HepG2 (cell line): ENCODE results near the gene ALDH3B1. TPM values are rescaled to one million over a fixed set of nuclear protein-coding genes. Genes with fewer than 3 reads are reported as not detected.
A peak's percentile ranks its signal among the peaks of the same experiment; 100 is the strongest.

Source experiments
- CBFB ChIP-seq: sonication (generic); formaldehyde crosslinking; IDR thresholded peaks from 2 replicates; pipeline ENCODE4 v1.4.0; 2020; ENCODE audit warnings: missing genetic modification reagents
- CHCHD3 ChIP-seq: sonication (generic); formaldehyde crosslinking; IDR thresholded peaks from 2 replicates; pipeline ENCODE4 v1.8.0; 2022; ENCODE audit warnings: mild to moderate bottlenecking, missing genetic modification reagents, moderate library complexity
- HMGXB4 ChIP-seq, 2 experiments: sonication (generic) in 1 of 2; formaldehyde crosslinking in 1 of 2; IDR thresholded peaks; 2 replicates each; pipeline versions ENCODE4 v1.4.0 to v1.6.1; 2018 to 2020; ENCODE audit warnings: missing genetic modification reagents in 2 of 2, borderline replicate concordance in 1 of 2, low read depth in 1 of 2, mild to moderate bottlenecking in 1 of 2, missing biosample characterization in 1 of 2
- HOXA9 ChIP-seq: sonication (generic); formaldehyde crosslinking; IDR thresholded peaks from 2 replicates; pipeline ENCODE4 v1.8.1; 2022; ENCODE audit warnings: missing genetic modification reagents, mild to moderate bottlenecking, moderate library complexity, borderline replicate concordance
- MAX ChIP-seq: IDR thresholded peaks from 2 replicates; pipeline ENCODE4 v1.6.1; 2012; ENCODE audit warnings: inconsistent platforms
- MYNN ChIP-seq: sonication (generic); formaldehyde crosslinking; IDR thresholded peaks from 2 replicates; pipeline ENCODE4 v1.4.0; 2020; ENCODE audit warnings: mild to moderate bottlenecking, low read depth, missing genetic modification reagents
- ZMAT5 ChIP-seq: sonication (generic); formaldehyde crosslinking; IDR thresholded peaks from 2 replicates; pipeline ENCODE4 v1.5.0; 2020; ENCODE audit warnings: mild to moderate bottlenecking, low read depth, missing genetic modification reagents, borderline replicate concordance
- ZNF234 ChIP-seq: sonication (generic); formaldehyde crosslinking; conservative IDR thresholded peaks from 2 replicates; pipeline ENCODE4 v1.5.1; 2020; ENCODE audit warnings: mild to moderate bottlenecking, missing genetic modification reagents
- ZNF44 ChIP-seq: sonication (generic); formaldehyde crosslinking; IDR thresholded peaks from 2 replicates; pipeline ENCODE4 v1.5.1; 2020; ENCODE audit warnings: mild to moderate bottlenecking, missing genetic modification reagents
- polyA plus RNA-seq, 8 experiments: library from polyadenylated mRNA; depleted of rRNA in 3 of 8; stranded (reverse) in 7 of 8; unstranded in 1 of 8; fragments of >200 nt; fragmentation: Illumina TruSeq in 4 of 8; extraction: Trizol in 4 of 8; gene quantifications; 2 replicates each; pipeline versions ENCODE4 v1.2.1 to v1.2.3, GENCODE V29; 2011 to 2016; ENCODE audit warnings: low read depth in 4 of 8, missing spikeins in 1 of 8, mixed read lengths in 1 of 8; ENCODE audit not compliant: insufficient read depth in 1 of 8
- total RNA-seq, 5 experiments: library from RNA; depleted of rRNA; stranded (reverse); fragments of >200 nt; fragmentation: Illumina TruSeq; extraction: Trizol; gene quantifications; 2 replicates each; pipeline ENCODE4 v1.2.3, GENCODE V29; 2016; ENCODE audit warnings: low read depth in 1 of 5
- TF ChIP-seq, protein P1 (sequence below): IDR thresholded peaks from 2 replicates; pipeline ENCODE4 v1.6.1; 2016; ENCODE audit warnings: missing biosample characterization, missing genetic modification reagents, low read depth
- TF ChIP-seq, protein P2 (sequence below): sonication (generic); formaldehyde crosslinking; IDR thresholded peaks from 2 replicates; pipeline ENCODE4 v1.5.1; 2020; ENCODE audit warnings: mild to moderate bottlenecking, missing genetic modification reagents, moderate library complexity
- TF ChIP-seq, protein P3 (sequence below), 2 experiments: sonication (generic) in 1 of 2; formaldehyde crosslinking in 1 of 2; IDR thresholded peaks; 2 replicates each; pipeline versions ENCODE4 v1.6.1 to v1.9.0; 2014 to 2022; ENCODE audit warnings: antibody characterized with exemption in 1 of 2, borderline replicate concordance in 1 of 2, inconsistent platforms in 1 of 2, low read depth in 1 of 2, missing genetic modification reagents in 1 of 2

Gene ALDH3B1
- total and polyA plus RNA-seq, 2 of the 13 experiments (the other 11 are each of a cell fraction or from before 2014, with no cell fraction given), result 4.0 to 6.7 TPM

DNA sequence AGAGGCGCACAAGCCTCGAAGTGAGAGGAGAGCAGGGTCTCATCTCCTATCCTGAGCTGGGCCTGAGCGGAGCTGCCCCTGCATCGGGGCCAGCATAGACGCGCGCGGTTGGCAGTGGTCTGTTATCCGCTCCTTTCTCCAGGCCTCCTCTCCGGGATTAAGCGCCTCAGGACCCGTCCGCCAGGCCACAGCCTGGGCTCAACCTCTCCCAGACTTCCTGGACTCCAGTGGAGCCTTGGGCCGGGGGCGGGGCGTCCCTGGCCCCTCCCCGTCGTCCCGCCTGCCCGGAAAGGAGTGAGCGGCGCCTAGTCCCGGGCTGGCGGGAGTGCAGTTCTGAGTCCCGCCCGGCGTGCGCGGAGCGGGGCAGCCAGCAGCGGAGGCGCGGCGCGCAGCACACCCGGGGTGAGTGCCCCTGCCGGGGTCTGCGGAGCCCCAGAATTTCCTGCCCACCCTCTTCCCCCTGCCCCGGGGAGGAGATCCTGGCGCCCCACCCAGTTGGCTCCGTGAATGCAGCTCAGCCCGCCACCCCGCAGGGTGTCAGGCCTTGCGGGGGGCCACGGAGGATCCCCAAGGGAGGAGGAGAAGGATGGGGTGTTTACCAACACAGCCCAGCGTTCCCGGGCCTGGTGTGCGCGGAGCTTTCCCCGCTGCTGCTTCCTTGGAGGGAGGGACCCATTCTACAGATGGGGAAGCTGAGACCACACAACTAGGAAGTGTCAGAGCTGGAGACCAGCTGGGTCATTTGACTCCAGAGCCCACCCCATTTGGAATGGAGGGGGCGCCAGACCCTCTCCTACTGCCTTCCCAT, 28.8 kb downstream of the ALDH3B1 start, which contains the start of gene TCIRG1 (continued):
- TF ChIP-seq, protein P1, sequence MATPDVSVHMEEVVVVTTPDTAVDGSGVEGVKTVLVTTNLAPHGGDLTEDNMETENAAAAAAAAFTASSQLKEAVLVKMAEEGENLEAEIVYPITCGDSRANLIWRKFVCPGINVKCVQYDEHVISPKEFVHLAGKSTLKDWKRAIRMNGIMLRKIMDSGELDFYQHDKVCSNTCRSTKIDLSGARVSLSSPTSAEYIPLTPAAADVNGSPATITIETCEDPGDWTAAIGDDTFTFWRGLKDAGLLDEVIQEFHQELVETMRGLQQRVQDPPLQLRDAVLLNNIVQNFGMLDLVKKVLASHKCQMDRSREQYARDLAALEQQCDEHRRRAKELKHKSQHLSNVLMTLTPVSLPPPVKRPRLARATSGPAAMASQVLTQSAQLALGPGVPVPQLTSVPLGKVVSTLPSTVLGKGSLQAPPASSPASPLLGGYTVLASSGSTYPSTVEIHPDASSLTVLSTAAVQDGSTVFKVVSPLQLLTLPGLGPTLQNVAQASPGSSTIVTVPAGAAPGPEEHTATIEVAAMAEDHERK (CRISPR knock-in tag), result no peak
- TF ChIP-seq CHCHD3 (CRISPR knock-in tag), result no peak
- TF ChIP-seq, protein P2, sequence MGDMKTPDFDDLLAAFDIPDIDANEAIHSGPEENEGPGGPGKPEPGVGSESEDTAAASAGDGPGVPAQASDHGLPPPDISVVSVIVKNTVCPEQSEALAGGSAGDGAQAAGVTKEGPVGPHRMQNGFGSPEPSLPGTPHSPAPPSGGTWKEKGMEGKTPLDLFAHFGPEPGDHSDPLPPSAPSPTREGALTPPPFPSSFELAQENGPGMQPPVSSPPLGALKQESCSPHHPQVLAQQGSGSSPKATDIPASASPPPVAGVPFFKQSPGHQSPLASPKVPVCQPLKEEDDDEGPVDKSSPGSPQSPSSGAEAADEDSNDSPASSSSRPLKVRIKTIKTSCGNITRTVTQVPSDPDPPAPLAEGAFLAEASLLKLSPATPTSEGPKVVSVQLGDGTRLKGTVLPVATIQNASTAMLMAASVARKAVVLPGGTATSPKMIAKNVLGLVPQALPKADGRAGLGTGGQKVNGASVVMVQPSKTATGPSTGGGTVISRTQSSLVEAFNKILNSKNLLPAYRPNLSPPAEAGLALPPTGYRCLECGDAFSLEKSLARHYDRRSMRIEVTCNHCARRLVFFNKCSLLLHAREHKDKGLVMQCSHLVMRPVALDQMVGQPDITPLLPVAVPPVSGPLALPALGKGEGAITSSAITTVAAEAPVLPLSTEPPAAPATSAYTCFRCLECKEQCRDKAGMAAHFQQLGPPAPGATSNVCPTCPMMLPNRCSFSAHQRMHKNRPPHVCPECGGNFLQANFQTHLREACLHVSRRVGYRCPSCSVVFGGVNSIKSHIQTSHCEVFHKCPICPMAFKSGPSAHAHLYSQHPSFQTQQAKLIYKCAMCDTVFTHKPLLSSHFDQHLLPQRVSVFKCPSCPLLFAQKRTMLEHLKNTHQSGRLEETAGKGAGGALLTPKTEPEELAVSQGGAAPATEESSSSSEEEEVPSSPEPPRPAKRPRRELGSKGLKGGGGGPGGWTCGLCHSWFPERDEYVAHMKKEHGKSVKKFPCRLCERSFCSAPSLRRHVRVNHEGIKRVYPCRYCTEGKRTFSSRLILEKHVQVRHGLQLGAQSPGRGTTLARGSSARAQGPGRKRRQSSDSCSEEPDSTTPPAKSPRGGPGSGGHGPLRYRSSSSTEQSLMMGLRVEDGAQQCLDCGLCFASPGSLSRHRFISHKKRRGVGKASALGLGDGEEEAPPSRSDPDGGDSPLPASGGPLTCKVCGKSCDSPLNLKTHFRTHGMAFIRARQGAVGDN, result peak; percentile 68; the same call in 1 of the 2 replicates
- TF ChIP-seq ZNF44 (CRISPR knock-in tag), result no peak; the same call in 1 of the 2 replicates
- TF ChIP-seq MYNN (CRISPR knock-in tag), result no peak
- TF ChIP-seq ZNF234, result 0 out of 2 replicates have a peak, but pooled peaks have one; percentile 13
- TF ChIP-seq, protein P3, sequence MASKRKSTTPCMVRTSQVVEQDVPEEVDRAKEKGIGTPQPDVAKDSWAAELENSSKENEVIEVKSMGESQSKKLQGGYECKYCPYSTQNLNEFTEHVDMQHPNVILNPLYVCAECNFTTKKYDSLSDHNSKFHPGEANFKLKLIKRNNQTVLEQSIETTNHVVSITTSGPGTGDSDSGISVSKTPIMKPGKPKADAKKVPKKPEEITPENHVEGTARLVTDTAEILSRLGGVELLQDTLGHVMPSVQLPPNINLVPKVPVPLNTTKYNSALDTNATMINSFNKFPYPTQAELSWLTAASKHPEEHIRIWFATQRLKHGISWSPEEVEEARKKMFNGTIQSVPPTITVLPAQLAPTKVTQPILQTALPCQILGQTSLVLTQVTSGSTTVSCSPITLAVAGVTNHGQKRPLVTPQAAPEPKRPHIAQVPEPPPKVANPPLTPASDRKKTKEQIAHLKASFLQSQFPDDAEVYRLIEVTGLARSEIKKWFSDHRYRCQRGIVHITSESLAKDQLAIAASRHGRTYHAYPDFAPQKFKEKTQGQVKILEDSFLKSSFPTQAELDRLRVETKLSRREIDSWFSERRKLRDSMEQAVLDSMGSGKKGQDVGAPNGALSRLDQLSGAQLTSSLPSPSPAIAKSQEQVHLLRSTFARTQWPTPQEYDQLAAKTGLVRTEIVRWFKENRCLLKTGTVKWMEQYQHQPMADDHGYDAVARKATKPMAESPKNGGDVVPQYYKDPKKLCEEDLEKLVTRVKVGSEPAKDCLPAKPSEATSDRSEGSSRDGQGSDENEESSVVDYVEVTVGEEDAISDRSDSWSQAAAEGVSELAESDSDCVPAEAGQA (IDR thresholded peaks at IDR 0.05; ENCODE audit: low read depth), result no peak
- TF ChIP-seq, protein P3 (CRISPR knock-in tag; IDR thresholded peaks at IDR 0.05; ENCODE audit: borderline replicate concordance), result no peak
- TF ChIP-seq MAX, result peak; percentile 31; the same call in 1 of the 2 replicates
- TF ChIP-seq HOXA9, result no peak
- peak in 1 of 2 experiments; percentile 32; a peak in 2 of 4 replicates for TF ChIP-seq HMGXB4 (CRISPR knock-in tag; IDR thresholded peaks at IDR 0.05; ENCODE audit: borderline replicate concordance in 1 of 2, low read depth in 1 of 2)
- TF ChIP-seq CBFB (CRISPR knock-in tag), result no peak
- TF ChIP-seq ZMAT5 (CRISPR knock-in tag), result no peak
